ENCODE results near the gene CHD8. TPM values are rescaled to one million over a fixed set of nuclear protein-coding genes. Genes with fewer than 3 reads are reported as not detected.

The CHD8 gene
- total and polyA plus RNA-seq, 2 of the 13 experiments (the other 11 are each of a cell fraction or from before 2014, with no cell fraction given): 35.1 to 79.6 TPM

DNA sequence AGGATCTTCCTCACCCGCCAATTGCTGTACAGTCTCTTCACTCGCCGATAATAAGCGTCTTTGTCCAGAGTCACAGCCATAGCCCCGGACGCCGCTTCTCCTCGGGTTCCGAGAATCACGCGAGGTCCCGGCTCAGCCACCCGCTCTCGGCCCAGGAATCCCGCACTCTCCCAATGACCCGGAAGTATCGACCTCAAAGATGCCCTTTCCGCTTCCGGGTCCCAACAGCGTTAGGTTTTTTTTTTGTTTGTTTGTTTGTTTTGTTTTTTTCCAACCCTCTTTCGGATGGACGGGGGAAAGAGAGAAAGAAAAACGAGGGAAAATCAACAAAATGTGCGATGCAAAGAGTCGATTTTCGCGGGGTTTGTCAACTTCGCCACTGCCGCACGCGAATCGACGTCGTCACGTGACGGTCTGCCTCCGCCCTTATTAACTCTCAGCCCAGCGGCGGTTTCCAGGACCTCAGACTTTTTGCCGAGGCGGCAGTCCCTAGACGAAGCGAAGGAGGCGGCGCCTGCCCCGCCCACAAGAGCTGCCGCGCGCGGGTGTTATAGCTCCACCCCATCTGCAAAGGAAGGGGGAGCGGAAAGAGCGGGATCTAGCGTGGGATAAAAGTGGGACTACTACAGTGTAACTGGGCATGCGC, 72.0 kb downstream of the CHD8 start, which contains the start of gene SUPT16H (continued):
- TF ChIP-seq, protein P1, sequence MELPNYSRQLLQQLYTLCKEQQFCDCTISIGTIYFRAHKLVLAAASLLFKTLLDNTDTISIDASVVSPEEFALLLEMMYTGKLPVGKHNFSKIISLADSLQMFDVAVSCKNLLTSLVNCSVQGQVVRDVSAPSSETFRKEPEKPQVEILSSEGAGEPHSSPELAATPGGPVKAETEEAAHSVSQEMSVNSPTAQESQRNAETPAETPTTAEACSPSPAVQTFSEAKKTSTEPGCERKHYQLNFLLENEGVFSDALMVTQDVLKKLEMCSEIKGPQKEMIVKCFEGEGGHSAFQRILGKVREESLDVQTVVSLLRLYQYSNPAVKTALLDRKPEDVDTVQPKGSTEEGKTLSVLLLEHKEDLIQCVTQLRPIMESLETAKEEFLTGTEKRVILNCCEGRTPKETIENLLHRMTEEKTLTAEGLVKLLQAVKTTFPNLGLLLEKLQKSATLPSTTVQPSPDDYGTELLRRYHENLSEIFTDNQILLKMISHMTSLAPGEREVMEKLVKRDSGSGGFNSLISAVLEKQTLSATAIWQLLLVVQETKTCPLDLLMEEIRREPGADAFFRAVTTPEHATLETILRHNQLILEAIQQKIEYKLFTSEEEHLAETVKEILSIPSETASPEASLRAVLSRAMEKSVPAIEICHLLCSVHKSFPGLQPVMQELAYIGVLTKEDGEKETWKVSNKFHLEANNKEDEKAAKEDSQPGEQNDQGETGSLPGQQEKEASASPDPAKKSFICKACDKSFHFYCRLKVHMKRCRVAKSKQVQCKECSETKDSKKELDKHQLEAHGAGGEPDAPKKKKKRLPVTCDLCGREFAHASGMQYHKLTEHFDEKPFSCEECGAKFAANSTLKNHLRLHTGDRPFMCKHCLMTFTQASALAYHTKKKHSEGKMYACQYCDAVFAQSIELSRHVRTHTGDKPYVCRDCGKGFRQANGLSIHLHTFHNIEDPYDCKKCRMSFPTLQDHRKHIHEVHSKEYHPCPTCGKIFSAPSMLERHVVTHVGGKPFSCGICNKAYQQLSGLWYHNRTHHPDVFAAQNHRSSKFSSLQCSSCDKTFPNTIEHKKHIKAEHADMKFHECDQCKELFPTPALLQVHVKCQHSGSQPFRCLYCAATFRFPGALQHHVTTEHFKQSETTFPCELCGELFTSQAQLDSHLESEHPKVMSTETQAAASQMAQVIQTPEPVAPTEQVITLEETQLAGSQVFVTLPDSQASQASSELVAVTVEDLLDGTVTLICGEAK (IDR thresholded peaks at IDR 0.05): peak; percentile 95
- TF ChIP-seq, protein P1 (CRISPR knock-in tag; IDR thresholded peaks at IDR 0.05): peak; percentile 66; the same call in 1 of the 2 replicates
- TF ChIP-seq ZC3H4 (CRISPR knock-in tag; IDR thresholded peaks at IDR 0.05; ENCODE audit: borderline replicate concordance): peak; percentile 31; the same call in 1 of the 2 replicates
- TF ChIP-seq MTA3 (CRISPR knock-in tag; IDR thresholded peaks at IDR 0.05): no peak
- TF ChIP-seq, protein P2, sequence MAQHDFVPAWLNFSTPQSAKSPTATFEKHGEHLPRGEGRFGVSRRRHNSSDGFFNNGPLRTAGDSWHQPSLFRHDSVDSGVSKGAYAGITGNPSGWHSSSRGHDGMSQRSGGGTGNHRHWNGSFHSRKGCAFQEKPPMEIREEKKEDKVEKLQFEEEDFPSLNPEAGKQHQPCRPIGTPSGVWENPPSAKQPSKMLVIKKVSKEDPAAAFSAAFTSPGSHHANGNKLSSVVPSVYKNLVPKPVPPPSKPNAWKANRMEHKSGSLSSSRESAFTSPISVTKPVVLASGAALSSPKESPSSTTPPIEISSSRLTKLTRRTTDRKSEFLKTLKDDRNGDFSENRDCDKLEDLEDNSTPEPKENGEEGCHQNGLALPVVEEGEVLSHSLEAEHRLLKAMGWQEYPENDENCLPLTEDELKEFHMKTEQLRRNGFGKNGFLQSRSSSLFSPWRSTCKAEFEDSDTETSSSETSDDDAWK (CRISPR knock-in tag; IDR thresholded peaks at IDR 0.05): no peak
- TF ChIP-seq TOPORS (CRISPR knock-in tag; IDR thresholded peaks at IDR 0.05): 0 out of 2 replicates have a peak, but pooled peaks have one; percentile 62
- TF ChIP-seq ZNF546 (CRISPR knock-in tag; conservative IDR thresholded peaks at IDR 0.05): peak; percentile 98
- no peak; the same call in 1 of the 2 replicates for TF ChIP-seq ZBTB7A (CRISPR knock-in tag; IDR thresholded peaks at IDR 0.05)
- no peak for TF ChIP-seq JUND (CRISPR knock-in tag; IDR thresholded peaks at IDR 0.05)
- TF ChIP-seq ELF4 (CRISPR knock-in tag; IDR thresholded peaks at IDR 0.05; ENCODE audit: borderline replicate concordance): peak; percentile 93
- peak; percentile 40 for TF ChIP-seq NFYB (CRISPR knock-in tag; IDR thresholded peaks at IDR 0.05)
- TF ChIP-seq, protein P3, sequence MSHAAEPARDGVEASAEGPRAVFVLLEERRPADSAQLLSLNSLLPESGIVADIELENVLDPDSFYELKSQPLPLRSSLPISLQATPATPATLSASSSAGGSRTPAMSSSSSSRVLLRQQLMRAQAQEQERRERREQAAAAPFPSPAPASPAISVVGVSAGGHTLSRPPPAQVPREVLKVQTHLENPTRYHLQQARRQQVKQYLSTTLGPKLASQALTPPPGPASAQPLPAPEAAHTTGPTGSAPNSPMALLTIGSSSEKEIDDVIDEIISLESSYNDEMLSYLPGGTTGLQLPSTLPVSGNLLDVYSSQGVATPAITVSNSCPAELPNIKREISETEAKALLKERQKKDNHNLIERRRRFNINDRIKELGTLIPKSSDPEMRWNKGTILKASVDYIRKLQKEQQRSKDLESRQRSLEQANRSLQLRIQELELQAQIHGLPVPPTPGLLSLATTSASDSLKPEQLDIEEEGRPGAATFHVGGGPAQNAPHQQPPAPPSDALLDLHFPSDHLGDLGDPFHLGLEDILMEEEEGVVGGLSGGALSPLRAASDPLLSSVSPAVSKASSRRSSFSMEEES (CRISPR knock-in tag; IDR thresholded peaks at IDR 0.05): peak; percentile 82
- TF ChIP-seq ZMYM4 (CRISPR knock-in tag; IDR thresholded peaks at IDR 0.05): peak; percentile 86
- no peak for TF ChIP-seq ATF7 (IDR thresholded peaks at IDR 0.05)
- no peak for TF ChIP-seq ATF7 (CRISPR knock-in tag; IDR thresholded peaks at IDR 0.05)
- TF ChIP-seq FIP1L1 (IDR thresholded peaks at IDR 0.05; ENCODE audit: borderline replicate concordance, insufficient read depth, low read depth, low read length): 0 out of 2 replicates have a peak, but pooled peaks have one; percentile 68
- no peak for TF ChIP-seq SMARCC2 (IDR thresholded peaks at IDR 0.05)
- no peak; the same call in 1 of the 2 replicates for TF ChIP-seq GATA4 (IDR thresholded peaks at IDR 0.05; ENCODE audit: borderline replicate concordance, low read depth)
- peak; percentile 68; the same call in 1 of the 2 replicates for TF ChIP-seq PITX1 (CRISPR knock-in tag; IDR thresholded peaks at IDR 0.05)
